Peyer's patch (tissue), 4 donors: ENCODE results near the gene WRAP53.

ENCODE experiments used
- CTCF ChIP-seq, 6 experiments: fragments of 450-650 bp in 4 of 6; fragments of 200-600 bp in 2 of 6; sonication (generic) in 1 of 6; IDR thresholded peaks; one replicate each; pipeline ENCODE4 v1.5.1; 2017 to 2019; ENCODE audit warnings: antibody characterized with exemption in 6 of 6, mild to moderate bottlenecking in 3 of 6, moderate library complexity in 1 of 6
- POLR2A ChIP-seq, 2 donors: fragments of 450-650 bp; IDR thresholded peaks; one replicate each; pipeline ENCODE4 v1.5.1; 2017; ENCODE audit warnings: antibody characterized with exemption in 2 of 2, mild to moderate bottlenecking in 2 of 2, moderate library complexity in 2 of 2

DNA sequence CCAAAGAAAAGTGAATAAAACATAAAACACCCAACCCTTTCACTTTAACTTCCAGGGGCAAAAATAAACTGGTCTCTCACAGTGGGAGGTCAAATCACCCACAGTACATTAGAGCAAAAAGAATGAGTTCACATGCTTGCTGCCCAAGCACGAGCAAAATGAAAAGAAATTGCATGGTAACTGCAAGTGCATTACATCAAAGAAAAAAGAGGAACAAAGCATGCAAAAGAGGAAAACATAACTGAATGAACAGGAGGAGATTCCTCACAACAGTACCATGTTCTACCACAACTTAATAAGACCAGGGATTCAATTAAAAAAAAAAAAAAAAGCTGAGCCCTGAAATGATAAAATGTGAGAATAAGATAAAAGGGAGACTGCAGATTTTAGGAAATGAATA lies 41.5 kb downstream of the WRAP53 start:
- TF ChIP-seq CTCF (IDR thresholded peaks at IDR 0.05), result no peak
- TF ChIP-seq POLR2A (IDR thresholded peaks at IDR 0.05), result no peak
